ENCODE measurements around the gene FRAS1.

Gene FRAS1

DNA sequence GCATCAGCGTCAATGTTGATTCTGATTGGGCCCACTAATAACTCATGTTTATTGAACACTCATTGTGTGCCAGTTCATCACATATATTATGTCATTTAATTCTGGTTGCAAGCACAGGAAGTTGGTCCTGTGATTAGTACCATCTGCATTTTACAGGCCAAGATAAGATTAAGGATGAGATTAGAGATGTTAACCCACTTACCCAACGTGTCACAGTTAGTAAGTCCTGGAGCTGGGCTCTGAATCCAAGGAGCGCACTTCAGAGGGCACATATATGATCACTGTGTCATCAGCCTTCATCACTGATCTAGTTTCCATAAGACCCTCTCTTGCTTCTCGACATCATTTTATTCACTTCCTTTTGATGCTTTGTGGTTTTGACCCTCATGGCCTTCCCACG is 289.1 kb downstream of the FRAS1 start:
- CTCF ChIA-PET, result interaction anchor here (1.7 kb wide), 1 partner anchor 8 kb away, joined by 8 read pairs; no protein-coding TSS in a partner anchor
- POLR2A ChIA-PET, result no interaction called here
- no peak for DNase-seq (ENCODE audit: extremely low spot score)
- TF ChIP-seq, protein P1, sequence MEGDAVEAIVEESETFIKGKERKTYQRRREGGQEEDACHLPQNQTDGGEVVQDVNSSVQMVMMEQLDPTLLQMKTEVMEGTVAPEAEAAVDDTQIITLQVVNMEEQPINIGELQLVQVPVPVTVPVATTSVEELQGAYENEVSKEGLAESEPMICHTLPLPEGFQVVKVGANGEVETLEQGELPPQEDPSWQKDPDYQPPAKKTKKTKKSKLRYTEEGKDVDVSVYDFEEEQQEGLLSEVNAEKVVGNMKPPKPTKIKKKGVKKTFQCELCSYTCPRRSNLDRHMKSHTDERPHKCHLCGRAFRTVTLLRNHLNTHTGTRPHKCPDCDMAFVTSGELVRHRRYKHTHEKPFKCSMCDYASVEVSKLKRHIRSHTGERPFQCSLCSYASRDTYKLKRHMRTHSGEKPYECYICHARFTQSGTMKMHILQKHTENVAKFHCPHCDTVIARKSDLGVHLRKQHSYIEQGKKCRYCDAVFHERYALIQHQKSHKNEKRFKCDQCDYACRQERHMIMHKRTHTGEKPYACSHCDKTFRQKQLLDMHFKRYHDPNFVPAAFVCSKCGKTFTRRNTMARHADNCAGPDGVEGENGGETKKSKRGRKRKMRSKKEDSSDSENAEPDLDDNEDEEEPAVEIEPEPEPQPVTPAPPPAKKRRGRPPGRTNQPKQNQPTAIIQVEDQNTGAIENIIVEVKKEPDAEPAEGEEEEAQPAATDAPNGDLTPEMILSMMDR (IDR thresholded peaks at IDR 0.05; ENCODE audit: control extremely low read depth, extremely low read depth, low read depth, missing control alignments), result no peak

DNA sequence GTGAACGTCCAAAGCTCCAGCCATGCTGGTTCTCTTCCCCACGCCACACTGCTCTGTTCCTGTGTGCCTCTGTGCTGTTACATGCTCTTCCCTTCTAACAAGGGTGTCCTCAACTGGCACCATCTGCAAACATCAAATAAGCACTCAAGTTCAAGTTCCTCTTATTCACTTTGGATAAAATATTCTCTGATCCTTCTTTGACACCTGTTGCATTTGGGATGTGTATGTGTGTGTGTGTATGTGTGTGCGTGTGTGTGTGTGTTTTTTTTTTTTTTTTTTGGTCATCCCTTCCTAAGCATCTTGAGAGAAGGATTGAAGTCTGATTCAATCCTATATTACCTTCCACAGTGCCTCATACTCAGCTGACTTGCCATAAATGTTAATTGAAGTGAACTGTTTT is 290.4 kb downstream of the FRAS1 start:
- DNase-seq (ENCODE audit: extremely low spot score), result no peak
- ChIA-PET CTCF (no interaction called here), POLR2A (no interaction called here)
- TF ChIP-seq, protein P1 (IDR thresholded peaks at IDR 0.05; ENCODE audit: control extremely low read depth, extremely low read depth, low read depth, missing control alignments), result no peak

DNA sequence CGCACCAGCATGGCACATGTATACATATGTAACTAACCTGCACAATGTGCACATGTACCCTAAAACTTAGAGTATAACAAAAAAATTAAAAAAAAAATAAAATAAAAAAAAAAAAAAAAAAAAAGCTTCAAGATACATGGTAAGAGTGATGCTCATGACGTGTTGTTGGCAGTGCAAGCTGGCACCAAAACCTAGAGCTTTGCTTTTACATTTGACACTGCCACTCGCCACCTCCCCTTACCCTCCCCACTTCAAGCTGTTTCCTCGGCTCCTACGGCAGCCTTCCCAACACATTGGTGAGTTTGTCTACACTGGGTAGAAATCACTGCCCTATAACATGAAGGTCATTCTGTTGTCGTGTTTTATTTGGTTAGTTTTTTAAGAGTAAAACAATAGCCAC is 296.8 kb downstream of the FRAS1 start:
- CTCF ChIA-PET, result interaction anchor here (1.4 to 2.0 kb wide), 2 partner anchors 9 to 14 kb away, joined by 6 to 8 read pairs; no protein-coding TSS in a partner anchor

DNA sequence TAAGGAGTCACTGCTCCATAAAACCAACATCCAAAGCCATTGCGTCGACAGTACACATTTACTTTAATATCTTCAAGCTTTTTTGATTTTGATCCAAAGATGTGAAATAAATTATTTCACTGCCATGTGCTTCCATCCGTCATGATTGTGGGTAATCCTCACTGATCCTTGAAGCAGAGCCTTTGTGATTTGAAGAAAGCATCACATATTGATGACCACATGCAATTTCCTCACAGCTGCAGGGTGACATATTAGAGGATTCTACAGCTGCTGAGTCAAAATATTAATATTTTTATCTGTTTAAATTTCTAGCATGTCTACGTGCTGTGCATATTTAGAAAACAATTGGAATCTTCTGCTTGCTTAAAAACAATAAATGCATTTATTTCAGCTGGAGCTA is 297.7 kb downstream of the FRAS1 start:
- CTCF ChIA-PET, result interaction anchor here (1.4 to 2.0 kb wide), 2 partner anchors 9 to 15 kb away, joined by 6 to 8 read pairs; no protein-coding TSS in a partner anchor

More for the DNA sequence above, 296.8 kb downstream of the FRAS1 start:
- TF ChIP-seq, protein P1 (IDR thresholded peaks at IDR 0.05; ENCODE audit: control extremely low read depth, extremely low read depth, low read depth, missing control alignments), result no peak
- no peak for DNase-seq (ENCODE audit: extremely low spot score)
- POLR2A ChIA-PET, result no interaction called here

DNA sequence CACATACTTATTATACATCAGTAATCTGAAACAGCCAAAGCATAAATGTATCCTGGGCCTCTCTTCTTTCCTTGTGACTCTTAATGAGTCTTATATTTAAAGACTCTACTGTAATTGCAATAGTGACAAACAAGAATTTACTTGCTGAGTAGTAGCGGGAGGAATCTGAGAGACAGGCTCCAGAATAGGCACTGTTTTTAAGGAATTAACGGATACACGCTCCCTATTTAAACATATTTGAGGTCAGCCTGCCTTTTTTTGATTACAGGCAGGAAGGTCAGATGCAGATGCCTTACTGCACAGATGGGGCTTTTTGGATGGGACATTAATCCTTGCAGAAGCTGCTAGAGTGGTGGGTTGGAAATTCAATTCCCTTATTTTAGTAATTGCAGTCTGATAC is 298.2 kb downstream of the FRAS1 start:
- DNase-seq (ENCODE audit: extremely low spot score), result no peak
- ChIA-PET POLR2A (no interaction called here), CTCF (interaction anchor here (2.0 kb wide), 1 partner anchor 15 kb away, joined by 6 read pairs; no protein-coding TSS in a partner anchor)
- TF ChIP-seq, protein P1 (IDR thresholded peaks at IDR 0.05; ENCODE audit: control extremely low read depth, extremely low read depth, low read depth, missing control alignments), result no peak

More for the DNA sequence above, 297.7 kb downstream of the FRAS1 start:
- DNase-seq (ENCODE audit: extremely low spot score), result no peak
- POLR2A ChIA-PET, result no interaction called here
- TF ChIP-seq, protein P1 (IDR thresholded peaks at IDR 0.05; ENCODE audit: control extremely low read depth, extremely low read depth, low read depth, missing control alignments), result no peak

DNA sequence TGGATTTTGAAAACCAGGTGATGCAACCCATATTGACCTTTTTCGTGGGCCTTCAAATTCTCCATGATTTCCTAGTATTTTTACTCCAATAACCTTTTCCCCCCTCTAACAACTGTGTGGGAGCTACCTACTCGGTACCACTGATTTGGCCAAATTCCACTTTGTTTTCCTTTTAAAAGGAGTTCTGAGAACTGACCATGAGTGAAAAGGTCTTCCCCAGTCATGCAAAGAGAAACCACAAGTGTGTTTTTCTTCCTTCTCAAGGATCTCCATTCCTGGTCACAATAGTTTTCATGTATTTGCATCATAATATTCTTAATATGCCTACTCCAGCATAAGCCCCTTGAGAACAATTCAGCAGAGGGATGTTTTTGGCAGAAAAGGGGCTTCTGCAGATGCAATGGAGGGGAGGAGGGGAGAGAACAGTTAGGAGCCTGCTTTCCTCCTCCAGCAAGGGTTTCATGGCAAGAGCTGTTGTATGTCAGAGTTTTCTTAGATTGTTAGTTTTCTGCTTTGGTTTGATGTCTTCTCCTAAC is 299.2 kb downstream of the FRAS1 start:
- POLR2A ChIA-PET, result no interaction called here
- TF ChIP-seq, protein P1 (IDR thresholded peaks at IDR 0.05; ENCODE audit: control extremely low read depth, extremely low read depth, low read depth, missing control alignments), result no peak
- CTCF ChIA-PET, result no interaction called here
- DNase-seq (ENCODE audit: extremely low spot score), result no peak
